Measurements from ENCODE around the gene CHCT1.
"Not testable (repeated sequence)": the region's sequence is repeated elsewhere in the genome, so short reads cannot be mapped to it uniquely, and the experiment has no call there.

CHCT1 gene

DNA sequence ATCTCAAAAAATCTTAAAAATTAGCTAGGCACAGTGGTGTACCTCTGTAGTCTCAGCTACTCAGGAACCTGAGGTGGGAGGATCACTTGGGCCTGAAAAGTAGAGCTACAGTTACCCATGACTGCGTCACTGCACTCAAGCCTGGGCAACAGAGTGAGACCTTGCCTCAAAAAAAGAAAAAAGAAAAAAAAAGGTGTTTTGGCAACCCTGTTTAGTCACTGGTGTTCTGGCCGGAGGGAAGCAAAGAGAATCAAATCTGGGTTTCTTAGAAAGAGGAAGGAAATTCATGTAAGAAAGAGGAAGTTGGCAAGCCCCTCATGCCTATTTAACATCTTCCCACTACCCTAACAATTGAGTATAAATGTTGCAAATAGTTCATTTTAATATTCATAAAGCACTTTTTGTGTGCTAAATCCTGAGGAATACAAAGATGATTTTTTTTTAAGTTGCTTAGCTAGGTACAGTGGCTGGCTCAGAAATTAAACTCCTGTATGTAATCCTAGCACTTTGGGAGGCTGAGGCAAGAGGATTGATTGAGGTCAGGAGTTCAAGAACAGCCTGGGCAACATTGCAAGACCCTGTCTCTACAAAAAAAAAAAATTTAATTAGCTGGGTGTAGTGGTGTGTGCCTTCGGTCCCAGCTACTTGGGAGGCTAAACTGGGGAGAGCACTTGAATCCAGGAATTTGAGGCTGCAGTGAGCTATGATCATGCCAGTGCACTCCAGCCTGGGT, 23.9 kb upstream of the CHCT1 start:
- no peak for DNase-seq (ENCODE audit: low spot score)

DNA sequence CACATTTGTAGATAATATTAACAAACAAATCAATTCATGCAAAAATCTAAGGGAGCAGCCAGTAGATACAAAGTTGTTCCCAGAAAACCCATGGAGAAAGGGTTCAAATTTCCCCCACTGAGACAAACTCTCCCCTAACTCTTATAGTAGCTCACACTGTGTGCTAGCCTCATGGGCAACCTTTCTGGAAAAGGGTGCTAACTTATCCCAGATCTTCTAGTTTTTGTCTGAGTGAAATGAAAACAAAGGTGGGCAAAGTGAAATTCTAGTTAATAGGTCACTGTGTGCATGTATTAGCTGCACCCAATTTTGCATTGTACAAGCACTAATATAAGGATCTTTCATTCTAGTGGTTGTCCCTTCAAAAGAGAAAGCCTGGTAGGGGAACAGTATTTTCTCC, 20.5 kb upstream of the CHCT1 start:
- DNase-seq (ENCODE audit: low spot score): no peak

GRCh38 chr17:60403523-60403810, 18.8 kb upstream of the CHCT1 start:
- DNase-seq (ENCODE audit: low spot score): no peak

DNA sequence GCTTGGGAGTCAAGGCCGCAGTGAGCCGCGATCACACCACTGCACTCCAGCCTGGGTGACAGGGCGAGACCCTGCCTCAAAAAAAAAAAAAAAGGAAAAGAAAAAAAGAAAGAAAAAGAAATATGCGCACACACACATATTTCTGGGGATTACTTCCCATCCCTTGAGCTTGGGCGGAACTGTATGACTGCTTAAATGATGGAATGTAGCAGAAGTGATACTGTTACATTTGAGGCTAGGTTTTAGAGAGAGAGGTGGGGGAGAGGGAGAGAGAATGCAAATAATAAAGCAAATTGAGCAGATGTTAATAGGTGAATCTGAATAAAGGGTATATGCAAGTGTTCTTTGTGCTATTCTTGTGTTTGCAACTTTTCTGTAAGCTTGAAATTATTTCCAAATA, 18.3 kb upstream of the CHCT1 start:
- DNase-seq (ENCODE audit: low spot score): no peak

GRCh38 chr17:60406887-60407286, 15.4 kb upstream of the CHCT1 start:
- no peak for DNase-seq (ENCODE audit: low spot score)

GRCh38 chr17:60410001-60410400, 12.3 kb upstream of the CHCT1 start:
- no peak for DNase-seq (ENCODE audit: low spot score)

DNA sequence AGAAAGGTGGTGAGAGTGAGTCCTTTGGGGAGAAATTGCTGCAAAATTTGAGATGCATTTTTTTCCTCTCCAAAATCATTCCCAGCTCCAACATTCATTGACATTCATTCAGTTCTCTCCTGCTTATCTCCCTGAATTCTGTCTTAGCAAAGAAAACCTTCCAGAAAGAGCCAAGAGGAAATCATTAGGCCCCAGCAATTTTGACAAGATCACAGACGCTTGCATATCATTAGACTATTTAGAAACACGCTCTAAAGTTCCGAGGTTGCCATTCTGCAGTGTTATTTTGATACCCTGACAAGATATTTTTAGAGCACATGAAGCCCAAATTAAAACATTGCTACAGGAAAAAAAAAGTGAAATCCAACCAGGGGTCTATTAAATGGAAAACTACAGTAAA, 9.6 kb upstream of the CHCT1 start:
- DNase-seq (ENCODE audit: low spot score): no peak

DNA sequence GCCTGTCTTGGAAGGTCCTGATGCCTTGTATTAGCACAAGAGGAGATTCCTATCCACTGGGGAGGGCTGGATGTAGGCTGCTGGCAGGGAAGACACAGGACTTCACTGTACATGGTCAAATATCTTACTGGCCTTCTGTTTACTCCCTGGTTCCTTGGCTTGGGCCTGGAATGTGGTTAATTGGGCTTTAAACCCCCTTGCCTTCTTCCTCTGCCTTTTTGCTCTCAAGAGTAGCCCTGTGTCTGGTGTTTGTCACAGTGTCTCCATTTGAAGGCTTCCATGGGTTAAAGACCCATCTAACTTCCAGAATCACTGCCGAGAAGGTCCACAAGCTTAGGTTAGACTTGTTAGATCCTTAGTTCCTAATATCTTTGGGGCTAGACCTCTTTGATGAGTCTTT, 7.1 kb upstream of the CHCT1 start:
- no peak for DNase-seq (ENCODE audit: low spot score)

- no peak for DNase-seq (ENCODE audit: low spot score)
Observed at GRCh38 chr17:60416368-60416925, 5.8 kb upstream of the CHCT1 start.

DNA sequence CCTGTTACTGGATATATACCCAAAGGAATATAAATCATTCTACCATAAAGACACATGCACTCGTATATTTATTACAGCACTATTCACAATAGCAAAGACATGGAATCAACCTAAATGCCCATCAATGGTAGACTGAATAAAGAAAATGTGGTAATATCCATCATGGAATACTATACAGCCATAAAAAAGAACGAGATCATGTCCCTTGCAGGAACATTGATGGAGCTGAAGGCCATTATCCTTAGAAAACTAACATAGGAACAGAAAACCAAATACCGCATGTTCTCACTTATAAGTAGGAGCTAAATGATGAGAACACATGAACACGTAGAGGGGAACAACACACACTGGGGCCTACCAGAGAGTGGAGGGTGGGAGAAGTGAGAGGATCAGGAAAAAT, 3.3 kb upstream of the CHCT1 start:
- DNase-seq (ENCODE audit: low spot score): not testable (repeated sequence)

- DNase-seq (ENCODE audit: low spot score): not testable (repeated sequence)
Observed at GRCh38 chr17:60419875-60420274, 2.4 kb upstream of the CHCT1 start.

- peak; percentile 14 for DNase-seq (ENCODE audit: low spot score)
Observed at GRCh38 chr17:60421273-60422161, 772 bp upstream of the CHCT1 start.

- no peak for DNase-seq (ENCODE audit: low spot score)
Observed at GRCh38 chr17:60423865-60424264, 1.6 kb downstream of the CHCT1 start.

DNA sequence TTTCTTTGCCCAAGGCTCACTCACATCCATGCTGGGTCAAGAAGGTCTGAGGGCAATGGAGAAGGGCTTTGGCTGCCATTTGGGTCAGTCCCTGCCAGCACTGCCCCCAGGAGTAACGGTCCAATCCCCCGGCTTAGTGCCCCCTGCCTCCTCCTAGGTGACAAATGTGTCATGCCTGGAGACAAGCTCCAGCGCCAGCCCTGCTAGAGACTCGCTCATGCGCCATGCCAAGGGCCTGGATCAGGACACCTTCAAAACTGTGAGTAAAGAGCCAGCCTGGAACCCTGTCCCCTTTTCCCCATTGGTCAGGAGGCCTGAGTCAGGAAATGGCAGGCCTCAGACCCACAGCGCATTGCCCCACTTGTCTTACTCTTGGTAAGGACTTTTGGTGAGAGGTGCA, 3.3 kb downstream of the CHCT1 start:
- DNase-seq (ENCODE audit: low spot score): no peak

- DNase-seq (ENCODE audit: low spot score): no peak
Observed at GRCh38 chr17:60426596-60426995, 4.3 kb downstream of the CHCT1 start.

GRCh38 chr17:60428491-60428890, 6.2 kb downstream of the CHCT1 start:
- DNase-seq (ENCODE audit: low spot score): not testable (repeated sequence)

GRCh38 chr17:60430561-60430960, 8.3 kb downstream of the CHCT1 start:
- DNase-seq (ENCODE audit: low spot score): not testable (repeated sequence)

DNA sequence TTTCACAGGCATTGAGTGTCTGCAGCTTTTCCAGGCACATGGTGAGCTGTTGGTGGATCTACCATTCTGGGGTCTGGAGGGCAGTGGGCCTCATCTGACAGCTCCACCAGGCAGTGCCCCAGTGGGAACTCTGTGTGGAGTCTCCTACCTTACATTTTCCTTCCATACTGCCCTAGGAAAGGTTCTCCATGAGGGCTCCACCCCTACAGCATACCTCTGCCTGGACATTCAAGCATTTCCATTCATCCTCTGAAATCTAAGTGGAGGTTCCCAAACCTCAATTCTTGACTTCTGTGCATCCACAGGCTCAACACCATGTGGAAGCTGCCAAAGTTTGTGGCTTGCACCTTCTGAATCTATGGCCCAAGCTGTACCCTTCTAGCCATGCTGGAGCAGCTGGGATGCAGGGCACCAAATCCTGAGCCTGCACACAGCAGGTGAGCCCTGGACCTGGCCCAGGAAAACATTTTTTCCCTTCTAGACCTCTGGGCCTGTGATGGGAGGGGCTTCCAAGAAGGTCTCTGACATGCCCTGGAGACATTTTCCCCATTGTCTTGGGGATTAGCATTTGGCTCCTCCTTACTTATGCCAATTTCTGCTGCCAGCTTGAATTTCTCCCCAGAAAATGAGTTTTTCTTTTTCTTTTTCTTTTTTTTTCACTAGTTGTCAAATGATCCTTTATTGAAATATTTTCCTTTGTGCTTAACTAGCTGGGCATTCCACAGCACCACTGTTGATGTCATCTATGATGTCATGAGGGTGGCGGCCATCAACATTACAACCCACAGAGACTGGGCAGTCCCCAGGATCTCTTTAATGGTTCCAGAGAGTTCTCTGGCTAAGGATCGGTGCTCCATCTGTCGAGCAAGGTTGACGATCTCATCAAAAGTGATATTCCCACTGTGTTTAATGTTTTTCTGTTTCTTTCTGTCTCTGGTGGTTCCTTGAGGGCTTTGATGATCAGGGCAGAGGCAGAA, 11.0 kb downstream of the CHCT1 start:
- not testable (repeated sequence) for DNase-seq (ENCODE audit: low spot score)

GRCh38 chr17:60435244-60436167, 13.2 kb downstream of the CHCT1 start:
- peak; percentile 78 for DNase-seq (ENCODE audit: low spot score)

DNA sequence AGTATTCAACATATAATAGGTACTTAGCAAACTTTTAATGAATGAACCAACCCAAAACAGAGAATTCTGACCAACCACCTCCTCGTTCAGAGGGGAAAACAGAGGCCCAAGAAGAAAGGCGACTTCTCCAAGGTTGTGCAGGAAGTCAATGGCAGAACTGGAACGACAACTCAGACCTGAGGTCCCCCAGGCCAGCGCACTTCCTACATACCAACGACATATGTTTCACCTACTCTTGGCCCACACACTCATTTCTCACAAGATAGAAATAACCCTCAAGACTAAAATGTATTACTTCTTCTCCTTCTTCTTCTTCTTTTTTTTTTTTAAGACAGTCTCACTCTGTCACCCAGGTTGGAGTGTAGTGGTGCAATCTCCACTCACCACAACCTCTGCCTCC, 14.4 kb downstream of the CHCT1 start:
- DNase-seq (ENCODE audit: low spot score): no peak

GRCh38 chr17:60439501-60439900, 17.2 kb downstream of the CHCT1 start:
- DNase-seq (ENCODE audit: low spot score): no peak

Data from LoVo (cell line).